Activated T-cell treated with anti-CD3 and anti-CD28 coated beads, Interleukin-2, amount 50 U/mL, for 1 hour (primary cell): ENCODE results near the gene FAM78A.
"Not testable (repeated sequence)": the region's sequence is repeated elsewhere in the genome, so short reads cannot be mapped to it uniquely, and the experiment has no call there.

Experiments
- DNase-seq: peaks from one replicate; pipeline ENCODE4 v3.0.0-alpha.2; 2020

FAM78A gene

DNA sequence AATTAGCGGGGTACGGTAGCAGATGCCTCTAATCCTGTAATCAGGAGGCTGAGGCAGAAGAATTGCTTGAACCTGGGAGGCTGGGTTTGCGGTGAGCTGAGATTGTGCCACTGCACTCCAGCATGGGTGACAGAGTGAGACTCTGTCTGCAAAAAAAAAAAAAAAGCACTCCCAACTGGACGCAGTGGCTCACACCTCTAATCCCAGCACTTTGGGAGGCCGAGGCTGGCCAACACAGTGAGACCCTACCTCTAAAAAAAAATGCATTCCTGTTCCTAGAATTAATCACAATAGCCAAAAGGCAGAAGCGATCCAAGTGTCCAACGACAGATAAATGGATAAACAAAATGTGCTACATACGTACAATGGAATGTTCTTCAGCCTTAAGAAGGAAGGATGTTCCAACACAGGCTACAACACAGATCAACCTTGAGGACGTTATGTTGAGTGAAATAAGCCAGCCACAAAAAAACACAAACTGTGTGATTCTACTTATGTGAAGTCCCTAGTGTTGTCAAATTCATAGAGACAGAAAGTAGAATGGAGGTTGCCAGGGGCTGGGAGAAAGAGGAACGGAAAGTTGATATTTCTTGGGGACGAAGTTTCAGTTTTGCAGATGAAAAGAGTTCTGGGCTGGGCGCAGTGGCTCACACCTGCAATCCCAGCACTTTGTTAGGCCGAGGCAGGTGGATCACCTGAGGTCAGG is 13.8 kb downstream of the FAM78A start:
- no peak for DNase-seq

DNA sequence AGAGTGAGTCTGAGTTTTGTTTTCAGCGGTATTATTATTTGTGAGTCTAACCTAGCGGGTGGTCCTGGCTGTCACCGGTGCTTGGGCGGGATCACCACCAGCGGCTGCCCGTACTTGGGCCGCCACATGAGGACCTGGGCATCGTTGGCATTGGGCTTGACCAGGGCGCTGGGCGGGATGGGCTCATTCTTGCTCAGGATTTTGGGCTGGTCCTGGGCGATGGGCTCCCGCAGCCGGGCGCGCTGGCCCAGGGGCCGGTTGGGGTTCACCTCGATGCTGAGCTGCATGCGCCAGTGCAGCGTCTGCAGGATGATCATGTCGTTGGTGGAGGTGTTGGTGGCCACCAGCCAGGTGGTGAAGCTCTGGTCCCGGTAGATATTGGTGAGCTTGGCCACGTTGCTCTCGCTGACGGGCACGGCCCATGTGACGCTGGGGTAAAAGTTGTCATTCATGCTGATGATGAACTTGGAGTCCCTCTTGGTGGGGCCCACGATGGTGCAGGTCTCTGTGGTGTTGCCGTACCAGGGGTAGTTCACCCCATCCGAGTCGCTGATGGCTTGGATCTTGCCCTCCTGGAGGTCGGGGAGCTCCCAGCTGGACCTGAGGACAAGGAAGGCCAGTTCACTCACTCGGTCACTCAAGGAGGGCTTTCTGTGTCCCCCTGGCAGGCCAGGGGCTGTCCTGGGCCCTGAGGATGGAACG is 15.4 kb downstream of the FAM78A start:
- no peak for DNase-seq

DNA sequence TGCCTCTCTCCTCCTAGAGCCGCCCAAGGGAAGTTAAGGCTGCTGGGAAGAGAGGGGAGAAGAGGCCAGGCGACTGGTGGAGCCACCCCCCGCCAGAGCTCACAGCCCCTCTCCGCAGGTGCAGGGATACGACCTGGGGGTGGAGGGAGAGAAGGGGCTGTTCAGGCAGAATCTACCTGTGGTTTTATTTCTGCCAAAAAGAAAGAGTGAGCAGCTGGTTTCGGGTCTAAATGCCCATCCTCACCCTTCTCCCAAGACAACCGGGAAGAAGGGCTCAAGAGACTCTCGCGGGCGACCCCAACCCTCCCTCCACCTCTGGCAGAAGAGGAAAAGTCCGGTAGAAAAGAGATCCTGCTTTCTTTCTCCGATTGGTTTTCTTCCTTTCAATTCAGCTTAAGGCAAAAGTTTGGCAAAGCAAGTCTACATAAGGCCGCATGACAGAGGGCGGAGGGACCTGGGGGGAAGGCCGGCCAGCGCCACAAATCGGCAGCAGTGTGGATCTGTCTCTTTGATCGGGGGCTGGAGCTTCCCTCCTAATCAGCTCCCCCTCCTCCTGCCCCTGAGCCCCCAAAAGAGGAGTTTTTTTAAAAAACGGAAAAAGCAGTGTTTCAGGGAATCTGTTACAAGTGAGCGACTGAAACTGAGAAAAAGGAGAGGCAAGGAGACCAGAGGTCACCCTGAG is 16.3 kb downstream of the FAM78A start:
- no peak for DNase-seq

DNA sequence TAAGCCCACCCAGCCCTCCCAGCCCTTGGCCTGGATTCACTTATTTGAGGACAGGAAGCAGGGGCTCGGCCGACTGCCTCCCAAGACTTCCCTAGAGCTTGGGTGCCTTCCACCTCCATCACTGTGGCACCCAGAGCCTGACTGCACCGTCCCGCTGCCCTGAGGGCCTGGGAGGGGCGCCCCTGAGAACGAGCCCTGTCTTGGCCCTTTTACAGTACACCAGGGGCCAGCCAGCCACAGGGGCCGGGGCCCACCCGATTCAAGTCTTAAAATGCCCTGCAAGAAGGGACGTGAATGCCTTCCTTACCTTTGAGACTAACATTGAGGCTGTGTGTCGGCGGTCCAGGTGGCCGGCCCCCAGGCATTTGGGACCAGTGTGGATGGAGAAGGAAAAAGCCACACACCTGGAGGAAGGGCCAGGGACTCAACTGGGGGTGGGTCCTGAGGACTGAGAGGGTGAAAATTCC is 16.8 kb downstream of the FAM78A start:
- DNase-seq: no peak

DNA sequence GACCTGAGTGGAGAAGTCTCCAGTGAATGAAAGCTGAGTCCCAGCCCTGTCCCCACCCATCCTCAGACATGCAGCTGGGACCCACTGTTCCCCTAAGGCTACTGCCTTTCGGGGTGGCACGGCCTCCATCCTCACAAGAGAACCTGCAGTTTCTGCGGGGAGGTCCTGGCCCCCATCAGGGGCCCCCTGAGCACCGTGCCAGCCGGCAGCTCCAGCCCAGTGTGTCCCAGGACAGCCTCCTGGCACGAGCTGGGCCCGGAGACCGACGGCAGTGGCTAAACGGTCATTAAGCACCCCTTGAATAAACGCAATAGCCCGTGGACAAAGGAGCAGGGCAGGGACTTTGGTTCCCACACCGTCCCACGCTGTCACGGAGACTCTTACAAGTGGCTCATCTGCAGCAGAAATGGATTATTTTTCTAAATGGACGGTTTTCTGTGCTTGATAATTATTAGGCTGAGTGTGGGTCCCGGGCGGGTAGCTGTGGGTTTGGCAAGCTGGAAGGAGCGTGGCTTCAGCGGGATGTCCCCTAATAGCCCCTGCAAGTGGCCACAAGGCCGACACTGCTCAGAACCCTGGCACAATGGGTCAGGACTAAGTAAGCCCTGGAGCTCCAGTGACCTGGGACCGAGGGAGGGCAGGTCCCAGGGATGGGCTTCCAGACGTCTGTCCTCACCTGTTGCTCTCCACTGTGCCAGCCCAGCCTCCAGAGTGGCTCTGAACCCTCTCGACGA is 17.4 kb downstream of the FAM78A start:
- no peak for DNase-seq

DNA sequence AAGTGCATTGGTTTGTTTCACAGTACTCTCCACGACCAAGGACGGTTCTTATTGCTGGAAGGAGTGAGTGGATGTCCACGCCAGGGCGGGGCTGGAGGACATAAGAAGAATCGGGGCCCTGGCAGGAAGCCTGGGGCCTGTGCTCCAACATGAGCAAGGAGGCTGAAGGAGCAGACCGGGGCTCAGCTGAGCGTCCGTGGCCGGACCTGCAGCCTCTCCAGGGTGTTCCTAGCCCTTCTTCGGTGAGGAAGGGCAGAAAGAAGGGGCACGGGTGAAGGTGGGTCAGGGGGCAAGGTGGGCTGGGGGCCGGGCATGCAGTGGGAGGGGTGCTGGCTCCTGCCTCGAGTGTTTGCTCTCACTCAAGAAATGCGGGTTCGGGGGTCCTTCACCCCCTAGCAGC is 18.1 kb downstream of the FAM78A start:
- DNase-seq: no peak

DNA sequence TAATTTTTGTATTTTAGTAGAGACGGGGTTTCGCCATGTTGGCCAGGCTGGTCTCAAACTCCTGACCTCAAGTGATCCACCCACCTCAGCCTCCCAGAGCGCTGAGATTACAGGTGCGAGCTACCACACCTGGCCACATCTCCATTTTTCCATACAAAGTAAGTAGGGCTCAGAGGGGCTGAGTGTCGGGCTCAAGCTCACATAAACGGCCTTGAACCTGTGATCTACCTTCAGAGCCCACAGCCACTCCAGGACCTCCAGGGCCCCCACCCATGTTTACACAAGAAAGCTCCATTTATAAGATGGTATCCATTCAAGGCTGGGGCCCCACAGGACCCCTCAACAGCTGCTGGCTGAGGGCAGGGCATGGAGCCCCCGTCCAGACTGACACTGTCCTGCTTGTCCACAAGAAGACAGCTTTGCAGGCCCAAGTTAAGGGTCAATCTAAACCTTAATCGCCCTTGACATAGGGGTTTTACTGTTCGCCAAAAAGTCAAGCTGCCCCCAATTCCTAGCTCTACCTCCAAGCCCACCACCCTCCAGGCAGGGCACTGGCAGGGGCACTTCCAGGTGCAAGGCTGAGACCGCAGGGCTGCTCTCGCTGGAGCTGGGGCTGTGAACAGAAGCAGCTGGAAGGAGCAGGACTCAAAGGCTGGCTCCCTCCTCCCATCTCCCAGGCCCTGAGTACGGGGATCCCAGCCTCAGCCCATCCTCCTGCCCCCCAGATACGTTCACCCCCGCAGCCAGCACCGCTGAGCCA is 18.9 kb downstream of the FAM78A start:
- no peak for DNase-seq

DNA sequence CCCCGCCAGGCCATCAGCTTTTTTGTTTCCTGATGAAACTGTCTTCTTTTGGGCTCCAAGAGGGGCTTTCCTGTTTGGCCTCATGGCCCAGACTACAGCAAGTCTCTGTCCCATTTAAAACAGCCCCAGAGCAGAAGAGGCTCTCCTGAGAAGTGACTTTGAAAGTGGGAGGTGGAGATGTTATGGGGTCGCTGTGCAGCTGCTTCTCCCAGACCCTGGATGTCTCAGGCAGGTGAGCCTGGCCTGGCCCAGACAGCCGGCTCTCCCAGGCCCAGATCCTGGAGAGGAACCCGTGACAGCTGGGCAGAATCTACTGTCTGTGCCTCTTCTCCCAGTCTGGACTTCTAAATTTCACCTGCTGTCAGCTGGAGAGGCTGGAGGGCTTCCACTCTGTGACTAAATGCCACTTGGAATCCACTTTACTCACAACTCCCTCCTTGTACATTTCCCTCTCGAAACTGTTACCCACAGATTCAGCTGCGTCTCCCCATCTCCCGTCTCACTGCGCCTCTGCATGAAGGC is 20.6 kb downstream of the FAM78A start:
- DNase-seq: no peak

DNA sequence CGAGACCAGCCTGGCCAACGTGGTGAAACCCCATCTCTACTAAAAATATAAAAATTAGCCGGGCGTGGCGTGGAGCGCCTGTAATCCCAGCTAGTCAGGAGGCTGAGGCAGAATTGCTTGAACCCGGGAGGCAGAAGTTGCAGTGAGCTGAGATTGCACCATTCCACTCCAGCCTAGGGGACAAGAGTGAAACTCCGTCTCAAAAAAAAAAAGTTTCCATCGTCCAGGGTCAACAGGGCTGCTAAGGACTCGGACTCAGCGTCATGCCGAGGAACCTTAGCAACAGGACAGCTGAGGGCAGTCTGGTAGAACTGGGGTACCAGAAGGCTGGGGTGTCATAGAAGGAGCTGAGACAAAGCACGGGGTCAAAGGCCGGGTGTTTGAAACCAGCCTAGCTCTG is 21.7 kb downstream of the FAM78A start:
- DNase-seq: no peak

DNA sequence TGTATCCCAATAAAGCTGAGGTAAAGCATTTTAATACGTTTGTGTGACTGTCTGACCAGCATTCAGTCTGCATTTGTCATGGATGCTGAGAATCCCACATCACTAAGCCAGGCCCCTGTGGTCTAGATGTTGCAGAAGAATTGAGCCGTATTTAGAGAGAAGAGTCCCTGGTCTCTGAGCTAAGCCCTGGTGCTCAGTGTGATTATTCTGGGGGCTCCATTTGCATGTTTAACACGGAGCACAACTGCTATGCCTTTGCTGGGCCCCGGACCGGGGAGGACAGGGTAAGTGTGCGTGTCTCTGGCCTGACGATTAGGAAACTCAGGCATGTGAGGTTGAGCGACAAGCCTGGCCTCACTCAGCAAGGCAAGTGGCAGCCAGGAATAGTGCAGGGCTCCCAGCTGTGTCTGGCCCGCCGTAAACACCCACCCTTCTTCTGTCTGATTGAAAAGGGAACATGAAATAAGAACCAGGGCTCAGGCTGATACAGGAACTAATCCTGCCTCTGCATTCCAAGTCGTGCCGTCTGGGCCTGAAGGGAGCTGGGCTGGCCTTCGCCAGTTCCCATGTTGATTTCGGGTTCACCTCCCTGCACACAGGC is 22.3 kb downstream of the FAM78A start:
- no peak for DNase-seq

DNA sequence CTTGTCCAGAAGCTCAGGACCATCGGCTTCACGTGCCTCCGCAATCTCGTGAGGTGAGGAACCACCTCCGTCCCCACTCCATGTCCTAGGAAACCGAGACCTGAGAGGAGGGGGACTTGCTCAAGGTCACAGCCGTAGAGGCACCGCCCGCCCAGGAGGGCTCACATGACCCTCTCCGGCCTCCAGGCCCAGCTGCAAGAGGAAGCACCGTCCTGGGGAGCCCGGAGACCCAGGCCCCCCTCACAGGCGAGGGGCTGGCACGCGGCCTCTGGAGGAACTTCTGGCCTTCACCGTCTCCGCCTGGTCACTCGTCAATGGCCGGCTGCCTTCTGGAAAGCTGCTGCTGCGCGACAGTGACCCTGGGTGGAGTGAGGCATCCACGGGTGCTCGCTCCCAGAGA is 24.2 kb downstream of the FAM78A start:
- DNase-seq: no peak

DNA sequence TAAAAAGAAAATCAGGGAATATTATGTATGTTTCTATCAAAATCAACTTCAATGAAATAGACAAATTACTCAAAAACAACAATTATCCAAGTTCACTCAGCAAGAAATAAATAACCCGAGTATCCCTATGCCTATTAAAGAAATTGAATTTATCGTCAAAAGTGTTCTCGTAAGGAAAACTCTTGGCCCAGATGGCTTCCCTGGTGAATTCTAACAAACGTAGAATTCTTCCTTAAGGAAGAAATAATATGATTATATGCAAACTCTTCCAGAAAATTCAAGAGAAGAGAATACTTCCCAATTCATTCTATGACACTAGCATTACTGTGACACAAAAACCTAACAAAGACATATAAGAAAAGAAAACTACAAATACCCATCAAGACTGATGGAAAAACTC is 29.7 kb downstream of the FAM78A start:
- DNase-seq: no peak

DNA sequence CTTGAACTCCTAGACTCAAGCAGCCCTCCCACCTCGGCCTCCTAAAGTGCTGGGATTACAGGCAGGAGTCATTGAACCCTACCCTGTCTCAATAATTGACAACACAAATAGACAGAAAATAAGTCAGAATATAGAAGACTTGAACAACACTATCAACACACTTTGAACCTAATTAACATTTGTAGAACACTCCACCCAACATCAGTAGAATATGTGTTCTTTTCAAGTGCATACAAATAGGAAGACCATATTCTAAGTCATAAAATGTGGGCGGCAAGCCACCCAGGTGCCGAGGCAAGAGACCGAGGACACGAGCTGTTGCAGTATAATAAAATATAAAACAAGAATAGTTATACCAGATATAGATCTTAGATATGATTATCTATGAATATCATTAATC is 32.0 kb downstream of the FAM78A start:
- not testable (repeated sequence) for DNase-seq

DNA sequence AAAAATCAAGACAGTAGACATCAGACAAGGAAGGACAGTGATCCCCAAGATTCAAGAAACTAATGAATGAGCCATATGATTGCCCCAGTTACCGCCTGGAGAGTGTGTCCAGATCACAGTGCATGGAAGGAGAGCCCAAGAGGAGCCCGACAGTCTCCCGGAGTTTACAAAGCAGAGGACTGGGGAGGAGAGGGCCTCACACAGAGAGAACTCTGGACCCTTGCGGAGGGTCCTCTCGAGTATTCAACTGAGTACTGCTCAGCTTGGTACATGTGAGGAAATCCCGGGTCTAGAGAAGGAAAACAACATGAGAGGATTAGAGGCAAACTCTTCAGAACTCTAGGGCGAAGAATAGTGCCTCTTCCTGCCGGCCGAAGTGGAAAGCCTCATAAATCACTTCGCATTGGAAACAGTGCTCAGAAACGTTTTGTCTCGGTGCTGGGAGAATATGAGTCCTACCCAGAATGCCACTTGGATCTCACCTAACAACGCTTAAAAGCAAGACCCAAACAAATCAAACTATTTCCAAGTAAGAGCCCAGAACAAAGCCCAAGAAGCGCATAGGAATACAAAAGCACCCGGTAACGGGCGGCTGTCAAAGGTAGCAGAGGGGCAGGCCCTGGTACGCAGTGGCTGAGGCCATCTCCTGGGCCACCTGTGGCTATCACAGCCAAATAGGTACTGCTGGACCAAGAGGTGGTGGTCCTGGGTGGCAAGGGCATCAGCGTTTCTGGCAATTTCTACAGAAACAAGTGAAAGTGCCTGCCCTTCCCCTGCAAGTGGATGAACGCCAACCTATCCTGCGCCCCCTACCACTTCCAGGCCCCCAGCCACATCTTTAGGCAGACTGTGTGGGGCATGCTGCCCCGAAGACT is 36.0 kb downstream of the FAM78A start:
- DNase-seq: no peak

DNA sequence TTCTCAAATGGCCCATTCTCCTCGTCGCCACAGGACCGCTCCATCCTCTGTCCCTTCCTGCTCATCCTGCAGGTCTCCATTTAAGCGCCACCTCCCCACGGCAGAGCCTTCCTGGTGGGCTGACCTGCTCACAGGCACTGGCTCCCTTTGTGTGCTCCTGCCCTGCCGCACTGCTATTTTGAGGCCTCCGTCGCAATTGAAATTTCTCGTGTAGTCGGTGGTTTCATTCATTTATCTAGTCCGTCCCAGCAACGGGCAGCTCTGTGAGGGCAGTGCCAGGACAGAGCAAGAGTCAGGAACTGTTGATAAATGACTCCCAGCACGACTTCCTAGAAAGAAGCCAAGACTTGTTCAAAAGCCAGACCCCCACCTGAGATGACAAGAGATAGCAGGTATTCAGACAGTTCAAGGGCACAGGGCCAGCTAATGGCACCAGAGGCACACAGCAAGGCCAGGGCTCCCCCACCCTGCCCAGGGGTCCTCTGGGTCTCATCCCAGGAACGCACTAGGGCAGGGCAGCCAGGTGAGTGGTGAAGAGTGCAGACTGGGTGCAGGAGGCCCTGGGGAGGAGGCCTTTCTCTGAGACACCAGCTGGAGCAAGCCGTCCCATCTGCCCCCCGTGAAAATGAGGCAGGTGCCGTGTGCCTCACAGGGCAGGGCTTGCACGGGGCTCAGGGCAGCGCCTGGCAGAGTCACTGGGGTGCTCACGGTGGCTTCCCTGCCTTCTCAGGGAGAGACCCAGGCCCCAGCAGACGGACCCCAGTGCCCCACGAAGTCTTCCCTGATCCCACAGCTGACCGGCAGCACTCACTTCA is 36.9 kb downstream of the FAM78A start:
- DNase-seq: no peak

DNA sequence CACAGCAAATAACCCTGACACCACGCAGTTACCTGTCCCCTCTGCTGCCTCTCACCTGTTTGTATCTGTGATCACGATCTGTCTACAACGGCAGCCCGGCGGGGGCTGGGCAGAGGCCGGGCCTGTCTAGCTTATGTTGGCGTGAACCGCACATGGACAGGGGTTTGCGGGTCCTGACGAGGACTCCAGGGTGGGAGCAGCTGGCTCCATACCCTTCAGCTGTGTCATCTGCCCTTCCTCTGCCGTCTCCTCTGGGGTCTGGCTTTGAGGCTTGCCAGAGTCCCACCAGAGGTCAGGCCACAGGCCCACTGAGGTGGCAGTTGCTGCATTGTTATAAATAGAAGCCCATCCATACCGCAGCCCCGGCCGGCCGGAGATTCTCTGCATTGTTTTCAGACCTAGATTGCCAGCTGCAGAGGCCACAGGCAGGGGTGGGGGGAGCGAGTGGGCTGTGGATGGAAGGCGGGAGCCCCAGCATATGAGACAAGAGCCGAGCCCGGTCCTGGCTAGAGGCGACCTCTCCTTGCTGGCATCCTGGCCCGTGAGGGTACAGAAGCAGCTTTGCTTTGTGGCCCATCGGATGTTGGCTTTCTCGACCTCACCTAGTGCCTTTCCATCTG is 37.8 kb downstream of the FAM78A start:
- no peak for DNase-seq

DNA sequence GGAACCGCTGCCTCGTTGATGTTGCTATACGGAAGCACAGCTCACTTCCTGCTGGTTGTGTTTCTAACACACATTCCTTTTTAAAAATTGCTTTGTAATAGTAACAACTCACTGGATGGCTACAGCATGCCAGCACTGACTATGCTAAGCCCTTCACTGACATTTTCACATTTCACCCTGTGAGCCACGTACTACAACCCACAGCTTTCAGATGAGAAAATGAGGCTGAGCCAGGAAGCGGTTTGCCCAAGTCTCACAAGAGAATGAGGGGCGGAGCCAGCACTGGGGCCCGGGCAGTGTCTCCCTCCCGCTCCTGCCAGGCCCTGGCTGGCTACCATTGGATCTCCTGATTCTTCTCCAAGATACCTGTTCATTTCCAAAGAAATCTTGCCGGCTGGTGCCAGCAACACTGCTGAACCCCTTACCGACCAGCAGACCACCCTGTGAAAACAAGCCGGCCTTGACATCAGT is 38.3 kb downstream of the FAM78A start:
- DNase-seq: peak; percentile 79

DNA sequence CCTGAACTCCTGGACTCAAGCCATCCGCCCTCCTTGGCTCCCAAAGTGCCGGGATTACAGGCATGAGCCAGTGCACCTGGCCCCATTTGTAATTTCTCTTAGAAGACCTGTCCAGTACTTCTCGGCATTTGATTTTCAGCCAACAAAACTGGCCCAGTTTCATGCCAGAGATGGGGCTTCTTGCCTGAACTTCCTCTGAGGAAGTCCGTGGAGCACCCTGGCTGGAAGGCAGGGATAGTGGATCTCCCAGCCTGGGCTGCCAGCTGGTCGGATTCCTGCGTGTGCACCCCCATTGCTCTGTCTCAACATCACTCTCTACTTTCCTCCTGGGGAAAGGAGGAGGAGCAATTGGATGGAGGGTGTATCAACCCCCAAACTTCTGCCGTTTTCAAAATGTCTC is 39.0 kb downstream of the FAM78A start:
- no peak for DNase-seq

DNA sequence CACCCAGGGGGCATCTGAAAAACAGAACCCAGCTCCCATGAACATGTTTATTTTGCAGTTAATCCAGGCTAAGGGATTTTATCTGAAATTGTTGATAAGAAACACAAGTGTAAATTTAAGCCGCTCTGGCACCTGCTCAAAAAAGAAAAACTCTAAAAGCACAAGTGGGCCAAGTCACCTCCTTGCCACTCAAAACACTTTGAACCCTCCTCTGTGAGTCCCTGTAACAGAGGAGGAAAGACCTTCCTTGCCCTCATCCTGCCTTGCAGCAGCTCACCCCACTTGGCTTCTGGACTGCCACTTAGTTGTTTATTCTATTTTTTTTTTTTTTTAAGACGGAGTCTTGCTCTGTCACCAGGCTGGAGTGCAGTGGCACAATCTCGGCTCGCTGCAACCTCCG is 39.5 kb downstream of the FAM78A start:
- no peak for DNase-seq
